ENCODE results near the gene ZC3H18.

Gene ZC3H18

DNA sequence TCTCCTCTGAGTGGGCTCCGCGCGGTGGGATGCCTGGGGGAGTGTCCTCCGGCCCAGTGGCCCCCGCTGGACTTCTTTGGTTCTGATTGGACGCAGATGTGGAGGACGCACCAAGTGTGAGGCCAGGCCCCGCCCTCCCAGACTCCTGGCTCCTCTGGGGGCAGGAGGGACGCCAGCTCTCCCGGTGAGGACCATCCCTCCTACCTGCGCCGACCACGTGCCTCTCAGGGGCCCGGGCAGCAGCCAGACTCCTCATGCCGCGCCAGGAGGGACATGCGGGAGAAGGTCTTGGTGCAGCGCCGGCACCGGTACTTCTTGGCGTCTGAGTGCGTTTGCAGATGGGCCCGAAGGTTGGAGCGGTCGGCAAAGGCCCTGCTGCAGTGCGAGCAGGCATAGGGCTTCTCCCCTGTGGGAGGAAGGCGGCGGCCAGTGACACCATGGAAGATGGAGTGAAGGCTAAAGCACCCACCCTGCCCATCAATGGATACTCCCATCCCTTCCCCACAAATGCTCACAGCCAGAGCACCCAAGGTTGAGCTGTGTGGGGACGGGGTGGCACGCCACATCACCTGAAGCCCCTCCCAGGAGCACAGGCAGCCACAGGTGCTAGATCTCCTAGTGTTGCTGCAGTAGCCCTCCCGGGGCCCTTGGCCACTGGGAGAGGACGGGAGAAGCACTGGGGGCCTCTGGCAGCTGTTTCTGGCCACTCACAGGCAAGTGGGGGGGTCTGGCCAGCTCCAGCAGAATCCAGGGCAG lies 108.2 kb downstream of the ZC3H18 start:
- no peak for DNase-seq (ENCODE audit: low read depth in 3 of 3)

DNA sequence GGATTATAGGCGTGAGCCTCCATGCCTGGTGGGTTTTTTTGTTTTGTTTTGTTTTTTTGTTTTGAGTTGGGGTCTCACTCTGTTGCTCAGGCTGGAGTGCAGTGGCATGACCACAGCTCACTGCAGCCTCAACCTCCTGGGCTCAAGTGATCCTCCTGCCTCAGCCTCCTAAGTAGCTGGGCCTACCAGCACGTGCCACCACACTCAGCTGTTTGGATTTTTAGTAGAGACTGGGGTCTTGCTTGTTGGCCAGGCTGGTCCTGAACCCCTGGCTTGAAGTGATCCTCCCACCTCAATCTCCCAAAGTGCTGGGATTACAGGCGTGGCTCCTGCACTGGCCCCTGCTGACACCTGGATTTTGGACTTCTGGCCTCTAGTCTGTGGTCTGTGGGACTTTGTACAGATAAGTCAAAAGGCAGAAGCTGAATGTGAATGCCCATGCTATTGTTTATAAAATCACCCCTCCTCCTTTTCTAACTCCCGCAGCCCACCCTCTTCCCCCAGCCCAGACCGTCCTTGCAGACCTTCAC lies 110.4 kb downstream of the ZC3H18 start:
- DNase-seq (ENCODE audit: low read depth in 3 of 3) = no peak

DNA sequence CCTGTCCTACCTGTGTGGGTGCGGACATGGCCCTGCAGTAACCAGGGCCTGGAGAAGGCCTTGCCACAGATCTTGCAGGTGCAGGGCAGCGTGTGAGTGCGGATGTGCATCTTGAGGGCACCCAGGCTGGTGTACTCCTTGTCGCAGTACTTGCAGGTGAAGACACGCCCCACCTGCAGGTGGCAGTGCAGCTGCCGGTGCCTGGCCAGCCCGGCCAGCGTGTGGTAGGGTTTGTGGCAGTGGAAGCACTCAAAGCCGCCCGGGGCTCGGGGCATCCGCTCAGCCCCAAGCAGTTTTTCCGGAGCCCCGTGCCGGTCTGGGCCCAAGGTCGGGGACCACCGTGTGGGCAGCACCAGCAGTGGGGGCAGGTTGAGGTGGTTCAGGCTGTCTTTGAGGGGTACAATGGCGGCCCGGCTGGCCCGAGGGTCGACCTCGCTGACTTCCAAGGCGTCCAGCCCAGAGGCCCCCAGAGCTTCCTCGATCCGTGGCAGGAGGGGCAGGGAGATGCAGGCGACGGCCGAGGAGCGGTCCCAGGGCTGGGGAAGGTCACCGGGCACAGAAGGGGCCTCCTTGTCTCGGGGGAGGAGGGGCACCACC lies 111.0 kb downstream of the ZC3H18 start:
- no peak for DNase-seq (ENCODE audit: low read depth in 3 of 3)
